Hepatocyte (in vitro differentiated cells): ENCODE data around the gene TMEM272.

ENCODE experiments used
- CTCF ChIP-seq: fragments of 200-600 bp; sonication (generic); IDR thresholded peaks from 2 replicates; pipeline ENCODE4 v1.5.1; 2016; ENCODE audit warnings: antibody characterized with exemption, mild to moderate bottlenecking; ENCODE audit not compliant: poor library complexity
- EZH2 ChIP-seq: fragments of 200-600 bp; sonication (generic); IDR thresholded peaks from 2 replicates; pipeline ENCODE4 v1.6.1; 2016; ENCODE audit warnings: antibody characterized with exemption, mild to moderate bottlenecking, borderline replicate concordance
- EZH2phosphoT487 ChIP-seq: fragments of 200-600 bp; sonication (generic); IDR thresholded peaks from one replicate; pipeline ENCODE4 v1.6.1; 2018; ENCODE audit warnings: antibody characterized with exemption, mild to moderate bottlenecking, low read depth, moderate library complexity; ENCODE audit not compliant: unreplicated experiment, severe bottlenecking

GRCh38 chr13:51781246-51782022 is 63.5 kb downstream of the TMEM272 start:
- peak; percentile 41 for TF ChIP-seq CTCF
- no peak for TF ChIP-seq EZH2phosphoT487
- TF ChIP-seq EZH2, result no peak
